K562 (cell line): ENCODE data around the gene MRPS6. TPM values are rescaled to one million over a fixed set of nuclear protein-coding genes. Genes with fewer than 3 reads are reported as not detected.

ENCODE experiments used
- ATAC-seq: fragments of 200-7000 bp; cut with Tn5 transposase; 3 replicates; pipeline ENCODE4 v1.9.1; 2020; ENCODE audit warnings: moderate library complexity
- BruUV-seq: library from RNA; stranded (reverse); fragments of 400-500 nt; replicated peaks from 2 replicates; lab custom pipeline; 2021; lab: Mats Ljungman, UMichigan
- CTCF ChIA-PET: fragments of 300-600 bp; formaldehyde crosslinking; extraction: SDS; loops from one replicate; lab custom pipeline; 2021; ENCODE audit warnings: low intra/inter-chr PET ratio; lab: Yijun Ruan, JAX
- POLR2A ChIA-PET: fragments of 300-600, 350-650 bp; sonication (Branson Sonifier 250); formaldehyde crosslinking; extraction: SDS; loops from one replicate; lab custom pipeline; 2021; ENCODE audit warnings: antibody characterized with exemption, inconsistent platforms; lab: Yijun Ruan, JAX
- DNase-seq, 4 experiments: peaks; one replicate each; pipeline versions ENCODE4 v3.0.0 to v3.0.0-alpha.2; 2011 to 2018; ENCODE audit warnings: low spot score in 3 of 4, mixed read lengths in 3 of 4; ENCODE audit errors: extremely low read depth in 1 of 4
- FAIRE-seq: peaks from 2 replicates; lab custom pipeline; 2011; peaks lifted over from hg19 to GRCh38; lab: Jason Lieb, UNC
- H2AFZ ChIP-seq: 2 replicates; pipeline ENCODE4 v1.6.0; 2011; ENCODE audit warnings: low read depth, low read length, control low read depth, inconsistent platforms
- H3K27ac ChIP-seq: fragments of 200-600 bp; 3 replicates; pipeline ENCODE4 v1.8.0; 2011; ENCODE audit warnings: low read depth, mild to moderate bottlenecking, control low read depth, inconsistent platforms, low read length, moderate library complexity, mixed read lengths; ENCODE audit errors: extremely low read depth
- H3K27me3 ChIP-seq, 2 experiments: fragments of 300-600 bp in 1 of 2; 2 replicates in 1 of 2; 3 replicates in 1 of 2; pipeline versions ENCODE4 v1.6.0 to v1.8.0; 2011; ENCODE audit warnings: inconsistent platforms in 2 of 2, low read length in 2 of 2, mild to moderate bottlenecking in 1 of 2, mixed read lengths in 1 of 2, moderate library complexity in 1 of 2; ENCODE audit not compliant: control insufficient read depth in 2 of 2, insufficient read depth in 2 of 2
- H3K36me3 ChIP-seq: fragments of 300-600 bp; 3 replicates; pipeline ENCODE4 v1.8.0; 2011; ENCODE audit warnings: mild to moderate bottlenecking, low read length, inconsistent platforms; ENCODE audit not compliant: control insufficient read depth, insufficient read depth
- H3K4me1 ChIP-seq, 2 experiments: fragments of 200-600 bp in 1 of 2; replicated peaks in 1 of 2; 2 replicates in 1 of 2; 3 replicates in 1 of 2; pipeline versions ENCODE4 v1.5.1 to v1.8.0; 2011; ENCODE audit warnings: inconsistent platforms in 2 of 2, low read length in 2 of 2, mild to moderate bottlenecking in 1 of 2, mixed read lengths in 1 of 2, moderate library complexity in 1 of 2; ENCODE audit not compliant: control insufficient read depth in 2 of 2, insufficient read depth in 2 of 2
- H3K4me2 ChIP-seq: 2 replicates; pipeline ENCODE4 v1.6.1; 2011; ENCODE audit warnings: low read length, control low read depth, inconsistent platforms, mixed read lengths; ENCODE audit not compliant: insufficient read depth
- H3K4me3 ChIP-seq: fragments of 200-600 bp; sonication (generic), shearing (Covaris generic); 2 replicates; pipeline ENCODE4 v1.5.1; 2016; ENCODE audit warnings: control low read depth, inconsistent platforms
- H3K79me2 ChIP-seq: fragments of 200-600 bp; 3 replicates; pipeline ENCODE4 v1.8.0; 2011; ENCODE audit warnings: low read length, inconsistent platforms; ENCODE audit not compliant: control insufficient read depth, insufficient read depth
- H3K9ac ChIP-seq, 2 experiments: 2 replicates each; pipeline versions ENCODE4 v1.6.0 to v1.6.1; 2011; ENCODE audit warnings: low read depth in 2 of 2, low read length in 2 of 2, control low read depth in 1 of 2, inconsistent platforms in 1 of 2, mild to moderate bottlenecking in 1 of 2, mixed read lengths in 1 of 2; ENCODE audit not compliant: insufficient read depth in 1 of 2
- H3K9me1 ChIP-seq: one replicate; pipeline ENCODE4 v1.6.0; 2011; ENCODE audit warnings: inconsistent platforms, mild to moderate bottlenecking, low read length, moderate library complexity; ENCODE audit not compliant: control insufficient read depth, insufficient read depth
- H3K9me3 ChIP-seq: replicated peaks from 2 replicates; pipeline ENCODE4 v1.5.1; 2011; ENCODE audit warnings: low read depth, low read length, inconsistent platforms; ENCODE audit not compliant: control insufficient read depth, insufficient read depth
- H4K20me1 ChIP-seq: replicated peaks from 2 replicates; pipeline ENCODE4 v1.6.1; 2011; ENCODE audit warnings: low read length, inconsistent platforms, mixed read lengths; ENCODE audit not compliant: control insufficient read depth, insufficient read depth
- ATF7 ChIP-seq: fragments of 450-650 bp; IDR thresholded peaks from 2 replicates; pipeline ENCODE4 v1.7.1; 2014; ENCODE audit warnings: mild to moderate bottlenecking, moderate library complexity
- FOSL1 ChIP-seq: fragments of 200-800 bp; sonication (Bioruptor generic); conservative IDR thresholded peaks from 2 replicates; pipeline ENCODE4 v1.6.1; 2016; ENCODE audit warnings: missing genetic modification characterization, missing compliant biosample characterization
- GABPA ChIP-seq: fragments of 200-800 bp; sonication (Bioruptor generic); conservative IDR thresholded peaks from 2 replicates; pipeline ENCODE4 v1.6.1; 2016; ENCODE audit warnings: low read depth, missing genetic modification characterization, missing compliant biosample characterization
- HNRNPK ChIP-seq: fragments of 200-400 bp; formaldehyde crosslinking; IDR thresholded peaks from one replicate; pipeline ENCODE4 v1.6.1; 2018; ENCODE audit warnings: mild to moderate bottlenecking, low read depth, low read length; ENCODE audit not compliant: poor library complexity, severe bottlenecking
- RFX5 ChIP-seq: IDR thresholded peaks from 2 replicates; pipeline ENCODE4 v1.6.1; 2011; ENCODE audit warnings: low read depth, mild to moderate bottlenecking, improper control_type of control experiment, low read length
- ZNF408 ChIP-seq: fragments of 250-450 bp; sonication (Bioruptor Pico); IDR thresholded peaks from 2 replicates; pipeline ENCODE4 v1.4.0; 2020; ENCODE audit warnings: low read depth, mild to moderate bottlenecking, moderate library complexity
- WGBS: fragments of 100-300 bp; shearing (Covaris generic); methylation state at CpG from one replicate; pipeline ENCODE4 v1.1.6; 2016; ENCODE audit warnings: low coverage, mixed read lengths; ENCODE audit not compliant: insufficient coverage; ENCODE audit errors: missing lambda C conversion rate; 5-methylcytosine and 5-hydroxymethylcytosine counted together
- in situ Hi-C: fragments of 300-500 bp; cut with MboI; formaldehyde crosslinking; loops from 4 replicates; pipeline ENCODE4 v1.15.0; 2018; ENCODE audit warnings: inconsistent platforms, mixed read lengths
- intact Hi-C: fragments of 100-400 bp; cut with micrococcal nuclease; formaldehyde crosslinking; loops from 2 replicates; pipeline ENCODE4 v1.14.2; 2022
- polyA plus RNA-seq, 8 experiments: library from polyadenylated mRNA; depleted of rRNA in 4 of 8; stranded (reverse) in 5 of 8; unstranded in 3 of 8; fragments of >200 nt; fragmentation: Nextera tagmentation in 2 of 8; fragmentation: Illumina TruSeq in 1 of 8; extraction: Ambion mirVana in 2 of 8; extraction: Trizol in 1 of 8; gene quantifications; 2 replicates each; pipeline versions ENCODE4 v1.2.1 to v1.2.3, GENCODE V29; 2011 to 2014; ENCODE audit warnings: inconsistent platforms in 1 of 8, missing spikeins in 1 of 8
- total RNA-seq, 7 experiments: library from RNA; depleted of rRNA in 6 of 7; stranded (reverse); fragments of >200 nt in 6 of 7; fragmentation: Illumina TruSeq in 2 of 7; extraction: Trizol in 2 of 7; gene quantifications; 2 replicates each; pipeline versions ENCODE4 v1.2.1 to v1.2.3, GENCODE V29; 2011 to 2021; ENCODE audit warnings: low replicate concordance in 1 of 7

Gene MRPS6
- total and polyA plus RNA-seq, 9 of the 15 experiments (the other 6 are each of a cell fraction or from before 2014, with no cell fraction given): 26.1 to 72.0 (median 39.3) TPM

GRCh38 chr21:34078915-34079314 is 5.5 kb downstream of the MRPS6 start:
- Histone ChIP-seq H4K20me1 (peaks cover 8% of the 10 kb centered on the region; the same call in 1 of the 2 replicates), H3K27me3 (no peaks in the 10 kb centered on the region), H3K4me2 (no peak overlapping the region), H3K27ac (peak overlapping the region; percentile 10; the same call in 1 of the 3 replicates)
- in situ Hi-C loops: no loop called here
- DNase-seq: no peak
- BruUV-seq: no TSS peak
- no peak for TF ChIP-seq ATF7
- 0 out of 2 replicates have a peak, but pooled peaks have one; percentile 32 for TF ChIP-seq GABPA (tag)
- TF ChIP-seq, all 486 proteins: peak for 1
- Histone ChIP-seq H3K79me2 (peaks cover 98% of the 10 kb centered on the region), H3K4me3 (no peak overlapping the region), H3K9me1 (no peaks in the 10 kb centered on the region), H3K4me1 (peaks cover 0 to 48% of the 10 kb centered on the region in 2 experiments; a peak in 3 of 5 replicates), H3K36me3 (peaks cover 73% of the 10 kb centered on the region), H2AFZ (no peak overlapping the region), H3K9me3 (no peaks in the 10 kb centered on the region), H3K9ac (no peak overlapping the region)
- no peak for FAIRE-seq
- ChIA-PET POLR2A (interaction anchor here (1.0 to 5.3 kb wide), 3 partner anchors 7 to 14 kb away, joined by 4 to 33 read pairs (median 6); no protein-coding TSS in a partner anchor), CTCF (no interaction called here)
- WGBS: 47% methylated on average over 2 of the region's 2 CpGs
- intact Hi-C loops: loop anchor here (10.0 kb wide), 1 partner anchor 126 kb away; no protein-coding TSS in a partner anchor
- ATAC-seq: no peak

GRCh38 chr21:34080710-34081109 is 7.3 kb downstream of the MRPS6 start:
- POLR2A ChIA-PET: interaction anchor here (1.0 to 1.9 kb wide), 3 partner anchors 8 to 19 kb away, joined by 3 to 5 read pairs (median 4); partner anchors contain the start of genes MRPS6 and SLC5A3
- Histone ChIP-seq H3K4me1 (peaks cover 3 to 35% of the 10 kb centered on the region in 2 experiments; a peak in 3 of 5 replicates), H3K27me3 (no peaks in the 10 kb centered on the region), H3K9me1 (no peaks in the 10 kb centered on the region), H3K36me3 (peaks cover 73% of the 10 kb centered on the region), H3K9me3 (no peaks in the 10 kb centered on the region), H3K9ac (no peak overlapping the region), H3K27ac (no peak overlapping the region), H3K4me2 (no peak overlapping the region), H3K4me3 (no peak overlapping the region), H2AFZ (no peak overlapping the region), H3K79me2 (peaks cover 95% of the 10 kb centered on the region), H4K20me1 (no peaks in the 10 kb centered on the region)
- ATAC-seq (no peak), DNase-seq (no peak), FAIRE-seq (no peak)
- 94% methylated on average over 5 of the region's 5 CpGs for WGBS
- intact Hi-C loops: no loop called here
- CTCF ChIA-PET: no interaction called here
- no TSS peak for BruUV-seq
- no peak for TF ChIP-seq ZNF408 (CRISPR knock-in tag)
- TF ChIP-seq RFX5: no peak
- 0 out of 2 replicates have a peak, but pooled peaks have one; percentile 33 for TF ChIP-seq FOSL1
- TF ChIP-seq HNRNPK: no peak
- TF ChIP-seq, all 486 proteins: peak for 1
- in situ Hi-C loops: no loop called here
